AG09309 (cell line): ENCODE results near the gene GNA12.

Experiments used
- DNase-seq: peaks from one replicate; pipeline ENCODE4 v3.0.0-alpha.2; 2010; ENCODE audit warnings: low read depth
- H3K4me3 ChIP-seq: 2 replicates; pipeline ENCODE4 v1.5.1; 2011; ENCODE audit warnings: mild to moderate bottlenecking, low read depth, low read length, moderate library complexity; ENCODE audit not compliant: control insufficient read depth
- TF ChIP-seq, protein P1 (sequence below): IDR thresholded peaks from 2 replicates; pipeline ENCODE4 v1.5.1; 2011; ENCODE audit warnings: mild to moderate bottlenecking, low read depth, low read length, inconsistent platforms; ENCODE audit not compliant: insufficient read depth, control insufficient read depth; ENCODE audit errors: missing control alignments

The GNA12 gene

GRCh38 chr7:2810682-2811415 is 33.3 kb downstream of the GNA12 start:
- TF ChIP-seq, protein P1, sequence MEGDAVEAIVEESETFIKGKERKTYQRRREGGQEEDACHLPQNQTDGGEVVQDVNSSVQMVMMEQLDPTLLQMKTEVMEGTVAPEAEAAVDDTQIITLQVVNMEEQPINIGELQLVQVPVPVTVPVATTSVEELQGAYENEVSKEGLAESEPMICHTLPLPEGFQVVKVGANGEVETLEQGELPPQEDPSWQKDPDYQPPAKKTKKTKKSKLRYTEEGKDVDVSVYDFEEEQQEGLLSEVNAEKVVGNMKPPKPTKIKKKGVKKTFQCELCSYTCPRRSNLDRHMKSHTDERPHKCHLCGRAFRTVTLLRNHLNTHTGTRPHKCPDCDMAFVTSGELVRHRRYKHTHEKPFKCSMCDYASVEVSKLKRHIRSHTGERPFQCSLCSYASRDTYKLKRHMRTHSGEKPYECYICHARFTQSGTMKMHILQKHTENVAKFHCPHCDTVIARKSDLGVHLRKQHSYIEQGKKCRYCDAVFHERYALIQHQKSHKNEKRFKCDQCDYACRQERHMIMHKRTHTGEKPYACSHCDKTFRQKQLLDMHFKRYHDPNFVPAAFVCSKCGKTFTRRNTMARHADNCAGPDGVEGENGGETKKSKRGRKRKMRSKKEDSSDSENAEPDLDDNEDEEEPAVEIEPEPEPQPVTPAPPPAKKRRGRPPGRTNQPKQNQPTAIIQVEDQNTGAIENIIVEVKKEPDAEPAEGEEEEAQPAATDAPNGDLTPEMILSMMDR, result no peak
- no peak overlapping the region for H3K4me3 ChIP-seq

DNA sequence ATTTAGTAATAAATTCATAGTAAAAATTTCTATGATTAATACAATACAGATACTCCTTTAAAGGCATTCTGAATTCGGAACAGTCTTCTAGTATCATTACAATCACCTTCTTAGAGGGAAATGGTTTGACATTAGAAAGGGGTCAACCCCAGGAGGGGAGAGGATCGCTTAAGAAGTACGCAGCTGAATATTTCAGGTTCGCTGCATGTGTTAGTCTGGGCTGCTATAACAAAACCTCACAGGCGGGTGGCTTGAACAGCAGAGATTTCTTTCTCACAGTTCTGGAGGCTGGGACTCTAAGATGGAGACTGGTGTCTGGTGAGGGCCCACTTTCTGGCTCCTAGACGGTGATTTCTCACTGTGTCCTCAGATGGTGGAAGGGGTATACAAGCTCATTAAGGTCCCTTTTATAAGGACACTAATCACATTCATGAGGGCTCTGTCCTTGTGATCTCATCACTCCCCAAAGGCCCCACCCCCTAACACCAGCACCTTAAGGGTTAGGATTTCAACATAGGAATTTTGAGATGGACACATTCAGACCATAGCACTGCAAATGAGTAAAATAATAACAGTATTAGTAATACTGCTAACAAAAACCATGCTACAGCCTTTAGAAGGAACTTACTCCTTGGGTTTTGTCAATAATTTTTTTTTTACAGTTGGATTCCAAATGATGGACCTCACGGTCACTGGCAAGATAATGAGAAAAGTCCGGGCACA is 34.0 kb downstream of the GNA12 start:
- no peak for DNase-seq
- no peak overlapping the region for H3K4me3 ChIP-seq
- TF ChIP-seq, protein P1, result no peak

More at GRCh38 chr7:2810682-2811415, 33.3 kb downstream of the GNA12 start:
- no peak for DNase-seq

GRCh38 chr7:2808891-2809665 is 35.0 kb downstream of the GNA12 start:
- no peak overlapping the region for H3K4me3 ChIP-seq
- TF ChIP-seq, protein P1, result no peak
- DNase-seq, result no peak

GRCh38 chr7:2807845-2808772 is 36.0 kb downstream of the GNA12 start:
- no peak overlapping the region for H3K4me3 ChIP-seq
- no peak for DNase-seq
- TF ChIP-seq, protein P1, result no peak

- H3K4me3 ChIP-seq, result no peak overlapping the region
- no peak for DNase-seq
- TF ChIP-seq, protein P1, result no peak
Observed at GRCh38 chr7:2807460-2807844, 36.7 kb downstream of the GNA12 start.

DNA sequence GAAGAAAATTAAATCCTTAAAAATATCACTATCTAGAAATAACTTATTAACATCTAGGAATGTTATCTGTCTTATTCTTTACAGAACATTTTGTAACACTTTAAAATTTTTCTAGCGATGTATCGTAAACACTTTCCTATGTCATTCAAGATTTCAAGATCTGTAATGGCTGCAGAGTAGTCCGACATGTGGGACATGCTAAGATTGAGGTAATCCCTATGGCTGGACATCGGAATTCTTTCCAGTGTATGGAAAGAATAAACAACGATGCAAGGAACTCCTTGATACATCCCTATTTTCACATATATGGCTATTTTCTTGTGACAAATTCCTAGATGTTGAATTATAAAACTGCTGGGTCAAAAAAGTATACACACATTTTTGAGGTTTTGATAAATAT is 37.5 kb downstream of the GNA12 start:
- no peak overlapping the region for H3K4me3 ChIP-seq
- DNase-seq, result no peak
- TF ChIP-seq, protein P1, result no peak
